Natural killer cell treated with Interleukin-12 subunit alpha and Interleukin-12 subunit beta and Interleukin-15 and Interleukin-18, amount 100 ng/mL, for 72 hours (primary cell): Measurements from ENCODE around the gene MILR1. TPM values are rescaled to one million over a fixed set of nuclear protein-coding genes. Genes with fewer than 3 reads are reported as not detected.
"Not testable (repeated sequence)": the region's sequence is repeated elsewhere in the genome, so short reads cannot be mapped to it uniquely, and the experiment has no call there.

ENCODE experiments used
- ATAC-seq, 2 donors: fragments of 150-1000 bp; cut with Tn5 transposase in 1 of 2; sonication (Bioruptor Pico), chemical (Tn5 transposase) in 1 of 2; 2 replicates each; pipeline ENCODE4 v1.10.0; 2021
- DNase-seq: peaks from one replicate; pipeline ENCODE4 v3.0.0; 2022; ENCODE audit warnings: low spot score
- H3K27ac Mint-ChIP-seq, 2 donors: 1 replicate in 1 of 2; 2 replicates in 1 of 2; pipeline ENCODE4 v1.8.0; 2022; ENCODE audit warnings: mixed read lengths in 2 of 2, mild to moderate bottlenecking in 1 of 2, moderate library complexity in 1 of 2
- H3K27me3 Mint-ChIP-seq, 2 donors: 1 replicate in 1 of 2; 2 replicates in 1 of 2; pipeline ENCODE4 v1.8.0; 2022; ENCODE audit warnings: mixed read lengths in 2 of 2
- H3K36me3 Mint-ChIP-seq: one replicate; pipeline ENCODE4 v1.8.0; 2022; ENCODE audit warnings: mixed read lengths
- H3K4me1 Mint-ChIP-seq, 2 donors: 1 replicate in 1 of 2; 2 replicates in 1 of 2; pipeline ENCODE4 v1.8.0; 2022; ENCODE audit warnings: low read depth in 2 of 2, mixed read lengths in 2 of 2, mild to moderate bottlenecking in 1 of 2
- H3K4me3 Mint-ChIP-seq: one replicate; pipeline ENCODE4 v1.8.0; 2022; ENCODE audit warnings: mixed read lengths
- H3K9me3 Mint-ChIP-seq: 2 replicates; pipeline ENCODE4 v1.8.0; 2022; ENCODE audit warnings: mixed read lengths
- total RNA-seq, 2 donors: library from RNA; stranded (reverse); gene quantifications; one replicate each; pipeline ENCODE4 v1.2.3, GENCODE V29; 2022

MILR1 gene
- total RNA-seq, 2 donors from 2014 or later, result 5.0 to 6.9 TPM

DNA sequence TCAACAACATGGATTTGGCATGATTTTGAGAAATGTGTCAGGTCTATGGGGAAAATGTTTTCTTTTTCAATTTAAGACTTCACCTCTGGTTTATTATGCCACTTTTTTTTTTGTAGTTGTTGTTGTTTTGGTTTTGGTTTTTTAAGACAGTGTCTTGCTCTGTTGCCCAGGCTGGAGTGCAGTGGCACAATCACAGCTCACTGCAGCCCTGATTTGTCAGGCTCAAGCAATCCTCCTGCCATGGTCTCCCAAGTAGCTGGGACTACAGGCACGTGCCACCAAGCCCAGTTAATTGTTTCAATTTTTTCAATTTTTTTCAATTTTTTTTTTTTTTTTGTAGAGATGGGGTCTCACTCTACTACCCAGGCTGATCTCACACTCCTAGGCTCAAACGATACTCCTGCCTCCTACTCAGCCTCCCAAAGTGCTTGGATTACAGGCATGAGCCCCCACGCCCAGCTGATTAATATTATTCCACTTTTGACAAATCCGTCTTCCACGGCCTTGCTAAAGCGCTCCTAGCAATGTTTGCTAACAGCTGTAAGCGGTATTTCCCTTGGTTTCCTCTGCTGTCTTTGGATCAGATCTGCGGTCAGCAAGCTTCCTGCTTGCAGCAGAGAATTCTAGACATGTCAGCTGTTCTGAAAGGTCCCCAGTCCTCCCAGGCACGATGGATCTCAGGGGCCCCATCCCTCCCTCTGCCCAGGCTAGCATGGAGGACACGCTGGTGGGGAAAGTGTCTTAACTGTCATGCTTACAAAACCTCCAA lies 7.0 kb upstream of the MILR1 start:
- ATAC-seq (peak; percentile 74 to 78), DNase-seq (no peak)
- H3K27ac Mint-ChIP-seq, result peak overlapping the region; percentile 75 to 92
- peaks cover 11% of the 10 kb centered on the region for H3K36me3 Mint-ChIP-seq
- no peaks in the 10 kb centered on the region for H3K27me3 Mint-ChIP-seq
- peaks cover 9% of the 10 kb centered on the region for H3K9me3 Mint-ChIP-seq
- H3K4me3 Mint-ChIP-seq, result peak overlapping the region; percentile 64
- H3K4me1 Mint-ChIP-seq, result peaks cover 10 to 13% of the 10 kb centered on the region in 2 donors

DNA sequence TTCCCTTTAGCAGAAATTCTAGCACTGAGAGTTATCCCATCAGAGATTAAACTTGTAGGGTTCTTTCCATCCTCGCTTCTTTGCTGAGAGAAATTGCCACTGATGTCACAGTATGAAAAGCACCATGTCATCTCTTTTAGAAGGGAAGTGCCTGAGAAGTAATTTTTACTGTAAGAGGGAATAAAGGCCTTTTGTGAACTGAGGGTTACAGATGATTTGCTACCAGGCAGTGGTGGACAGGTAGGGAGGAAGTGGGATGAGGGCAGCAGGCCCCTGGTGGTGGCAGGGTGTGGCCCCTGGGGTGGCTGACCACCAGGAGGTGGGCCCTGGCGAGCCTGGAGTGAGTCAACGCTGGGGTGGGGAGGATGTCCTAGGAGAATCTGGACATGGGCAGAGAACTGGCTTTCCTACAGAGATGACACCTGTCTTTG lies 6.4 kb upstream of the MILR1 start:
- DNase-seq (no peak), ATAC-seq (peak; percentile 51 to 67)
- Mint-ChIP-seq H3K27me3 (no peaks in the 10 kb centered on the region), H3K4me1 (peaks cover 16 to 19% of the 10 kb centered on the region in 2 donors), H3K36me3 (peaks cover 11% of the 10 kb centered on the region), H3K27ac (peak overlapping the region; percentile 75 to 92), H3K4me3 (peak overlapping the region; percentile 64), H3K9me3 (peaks cover 9% of the 10 kb centered on the region)

DNA sequence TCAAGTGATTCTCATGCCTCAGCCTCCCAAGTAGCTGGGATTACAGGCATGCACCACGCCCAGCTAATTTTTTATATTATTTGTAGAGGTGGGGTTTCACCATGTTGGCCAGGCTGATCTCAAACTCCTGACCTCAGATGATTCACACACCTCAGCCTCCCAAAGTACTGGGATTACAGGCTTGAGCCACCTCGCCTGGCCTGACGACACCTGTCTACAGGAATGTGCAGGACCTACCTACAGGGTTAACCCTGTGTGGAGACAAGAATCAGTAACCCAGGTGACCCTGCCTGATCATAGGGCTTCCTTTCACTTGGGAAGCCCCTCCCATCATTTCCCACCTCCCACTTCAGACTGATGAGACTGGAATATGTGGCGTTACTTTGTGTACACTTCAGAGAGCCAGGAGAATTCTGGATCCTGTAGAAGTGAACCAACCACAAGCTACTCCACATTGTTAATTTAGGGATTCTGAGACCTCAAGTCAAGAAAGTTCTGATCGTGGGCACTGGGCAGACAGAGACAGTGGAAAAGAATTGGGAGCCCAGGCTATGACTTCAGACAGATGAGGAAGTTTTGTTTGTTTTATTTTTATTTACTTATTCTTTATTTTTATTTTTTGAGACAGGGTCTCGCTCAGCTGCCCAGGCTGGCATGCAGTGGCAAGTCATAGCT lies 5.7 kb upstream of the MILR1 start:
- H3K4me1 Mint-ChIP-seq, result peaks cover 17 to 19% of the 10 kb centered on the region in 2 donors
- no peaks in the 10 kb centered on the region for H3K27me3 Mint-ChIP-seq
- H3K36me3 Mint-ChIP-seq, result peaks cover 11% of the 10 kb centered on the region
- DNase-seq (no peak), ATAC-seq (no peak)
- no peak overlapping the region for H3K4me3 Mint-ChIP-seq
- peak overlapping the region; percentile 75 to 92 for H3K27ac Mint-ChIP-seq
- H3K9me3 Mint-ChIP-seq, result peaks cover 9% of the 10 kb centered on the region

DNA sequence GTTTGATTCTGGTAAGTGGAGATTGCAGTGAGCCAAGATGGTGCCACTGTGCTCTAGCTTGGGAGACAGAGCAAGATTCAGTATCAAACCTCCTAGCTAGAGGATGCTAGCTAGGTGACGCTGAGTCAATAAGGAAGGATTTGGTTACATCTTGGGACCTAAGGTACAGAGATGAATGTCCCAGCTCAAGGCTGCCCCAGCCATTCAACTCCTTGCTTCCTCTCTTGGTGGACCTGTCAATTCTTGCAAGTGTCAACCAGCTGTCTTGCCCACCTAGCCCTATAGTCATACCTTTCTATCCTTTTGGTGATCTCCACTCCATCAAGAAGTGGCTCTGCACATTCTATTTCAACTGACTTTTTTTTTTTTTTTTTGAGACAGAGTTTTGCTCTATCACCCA lies 1.4 kb upstream of the MILR1 start:
- no peaks in the 10 kb centered on the region for H3K9me3 Mint-ChIP-seq
- peak overlapping the region; percentile 23 to 31 for H3K27ac Mint-ChIP-seq
- peaks cover 20 to 25% of the 10 kb centered on the region in 2 donors for H3K4me1 Mint-ChIP-seq
- H3K36me3 Mint-ChIP-seq, result no peaks in the 10 kb centered on the region
- no peak for DNase-seq
- H3K27me3 Mint-ChIP-seq, result no peaks in the 10 kb centered on the region
- ATAC-seq, result peak; percentile 69 to 83
- H3K4me3 Mint-ChIP-seq, result peak overlapping the region; percentile 25

DNA sequence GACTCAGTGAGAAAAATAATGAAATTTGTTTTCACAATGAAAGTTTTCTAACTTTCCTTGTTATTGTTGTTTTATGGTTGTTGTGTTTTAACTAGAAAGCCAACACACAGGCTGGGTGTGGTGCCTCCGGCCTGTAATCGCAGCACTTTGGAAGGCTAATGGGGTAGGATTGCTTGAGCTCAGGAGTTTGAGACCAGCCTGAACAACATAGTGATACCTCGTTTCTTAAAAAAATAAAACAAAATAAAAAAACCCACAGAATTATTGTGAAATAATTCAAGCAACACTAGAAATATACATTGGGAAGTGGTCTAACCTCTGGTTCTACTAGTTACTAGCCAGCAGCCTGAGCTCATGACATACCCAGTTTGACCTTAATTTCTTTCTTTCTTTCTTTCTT lies 630 bp downstream of the MILR1 start:
- Mint-ChIP-seq H3K4me1 (peaks cover 16 to 23% of the 10 kb centered on the region in 2 donors), H3K4me3 (peak overlapping the region; percentile 82), H3K36me3 (no peaks in the 10 kb centered on the region), H3K9me3 (no peaks in the 10 kb centered on the region), H3K27ac (peak overlapping the region; percentile 78 to 85), H3K27me3 (no peaks in the 10 kb centered on the region)
- DNase-seq (no peak), ATAC-seq (peak; percentile 57 to 64)

DNA sequence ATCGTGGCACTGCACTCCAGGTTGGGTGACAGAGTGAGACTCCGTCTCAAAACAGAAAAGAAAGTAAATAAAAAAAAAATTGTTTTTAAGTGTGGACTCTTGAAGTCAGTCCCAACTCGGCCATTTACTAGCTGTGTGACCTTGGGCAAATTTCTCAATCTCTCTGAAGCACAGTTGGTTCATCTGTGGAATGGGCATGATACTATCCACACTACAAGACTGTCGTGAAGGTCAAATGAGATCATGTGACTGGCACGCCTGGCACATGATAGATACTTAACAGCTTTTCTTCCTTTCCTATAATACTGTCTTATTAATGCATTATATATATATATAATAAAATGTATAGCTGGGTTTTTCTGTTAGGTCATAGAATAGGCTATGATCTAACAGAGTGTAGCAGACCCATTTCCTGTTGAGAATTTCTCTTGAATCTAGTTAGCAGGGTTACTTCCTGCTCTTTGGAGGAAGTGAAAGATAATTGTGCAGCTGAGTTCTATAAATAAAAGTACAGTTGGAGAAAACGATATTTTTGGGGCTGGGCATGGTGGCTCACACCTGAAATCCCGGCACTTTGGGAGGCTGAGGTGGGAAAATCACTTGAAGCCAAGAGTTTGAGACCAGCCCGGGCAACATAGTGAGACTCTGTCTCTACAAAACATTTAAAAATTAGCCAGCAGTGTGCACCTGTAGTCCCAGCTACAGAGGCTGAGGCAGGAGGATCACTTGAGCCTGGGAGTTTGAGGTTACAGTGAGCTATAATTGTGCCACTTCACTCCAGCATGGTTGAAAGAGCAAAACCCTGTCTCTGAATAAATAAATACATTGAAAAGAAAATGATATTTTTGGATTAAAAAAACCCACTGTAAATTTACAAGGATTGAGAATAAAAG lies 7.3 kb downstream of the MILR1 start:
- Mint-ChIP-seq H3K4me1 (peaks cover 8 to 11% of the 10 kb centered on the region in 2 donors), H3K4me3 (peak overlapping the region; percentile 33), H3K27me3 (no peaks in the 10 kb centered on the region), H3K27ac (peak overlapping the region; percentile 61 to 88), H3K9me3 (no peaks in the 10 kb centered on the region), H3K36me3 (no peaks in the 10 kb centered on the region)
- ATAC-seq, result peak in 1 of 2 donors; percentile 43
- no peak for DNase-seq

DNA sequence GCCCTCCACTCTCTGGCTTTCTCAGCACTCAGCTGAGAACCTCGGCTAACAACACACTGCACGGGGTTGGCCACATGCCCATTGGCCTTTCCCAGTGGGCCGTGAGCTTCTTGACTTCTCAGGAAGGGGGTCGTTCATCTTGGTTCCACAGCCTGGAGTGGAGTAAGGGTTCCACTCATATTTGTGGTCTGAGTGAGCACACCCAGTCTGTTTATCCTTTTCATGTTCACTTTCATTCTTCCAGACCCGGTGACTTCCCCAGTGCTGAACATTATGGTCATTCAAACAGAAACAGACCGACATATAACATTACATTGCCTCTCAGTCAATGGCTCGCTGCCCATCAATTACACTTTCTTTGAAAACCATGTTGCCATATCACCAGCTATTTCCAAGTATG lies 8.2 kb downstream of the MILR1 start:
- Mint-ChIP-seq H3K4me1 (peaks cover 8 to 11% of the 10 kb centered on the region in 2 donors), H3K9me3 (no peaks in the 10 kb centered on the region), H3K36me3 (no peaks in the 10 kb centered on the region), H3K27me3 (no peaks in the 10 kb centered on the region), H3K4me3 (no peak overlapping the region), H3K27ac (peak overlapping the region in 1 of 2 donors; percentile 1)
- no peak for DNase-seq
- no peak for ATAC-seq

DNA sequence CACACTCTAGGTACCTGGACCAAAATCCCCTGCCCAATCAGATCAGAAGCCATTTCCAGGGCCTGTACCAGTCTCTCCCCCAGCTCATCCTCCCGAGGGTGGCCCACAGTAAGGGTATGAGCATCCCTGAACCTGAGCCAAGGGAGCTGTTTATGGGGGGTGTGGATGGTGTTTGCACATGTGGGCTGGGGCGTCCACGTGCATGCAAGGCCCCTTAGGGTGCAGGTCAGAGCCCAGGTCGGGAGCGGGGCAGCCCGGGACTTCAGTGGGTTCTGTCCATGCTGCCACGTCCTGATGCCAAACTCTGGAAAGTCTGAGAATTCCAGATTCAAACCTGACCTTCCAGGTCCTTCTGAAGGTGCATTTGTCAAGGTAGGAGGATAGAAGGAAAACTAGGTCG lies 9.8 kb downstream of the MILR1 start:
- no peaks in the 10 kb centered on the region for H3K9me3 Mint-ChIP-seq
- no peaks in the 10 kb centered on the region for H3K36me3 Mint-ChIP-seq
- peaks cover 8 to 11% of the 10 kb centered on the region in 2 donors for H3K4me1 Mint-ChIP-seq
- peak in 1 of 2 donors; percentile 32 for ATAC-seq
- H3K27ac Mint-ChIP-seq, result no peak overlapping the region
- no peaks in the 10 kb centered on the region for H3K27me3 Mint-ChIP-seq
- DNase-seq, result no peak
- H3K4me3 Mint-ChIP-seq, result no peak overlapping the region

DNA sequence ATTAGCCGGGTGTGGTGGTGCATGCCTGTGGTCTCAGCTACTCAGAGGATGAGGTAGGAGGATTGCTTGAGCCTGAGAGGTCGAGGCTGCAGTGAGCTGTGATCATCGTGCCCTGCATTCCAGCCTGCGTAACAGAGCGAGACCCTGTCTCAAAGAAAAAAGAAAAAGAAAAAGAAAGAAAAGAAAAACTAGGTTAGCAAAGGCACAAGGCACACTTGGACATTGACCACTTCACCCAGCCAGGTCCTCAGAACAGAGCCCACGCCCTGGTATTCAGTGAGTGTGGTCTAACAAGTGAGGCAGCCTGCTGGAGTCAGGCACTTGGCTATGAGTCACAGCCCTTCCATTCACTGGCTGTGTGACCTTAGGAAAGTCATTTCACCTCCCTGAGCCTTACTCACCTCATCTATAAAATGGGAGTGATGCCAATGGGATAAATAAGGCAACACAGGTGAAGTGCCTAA lies 10.4 kb downstream of the MILR1 start:
- no peaks in the 10 kb centered on the region for H3K9me3 Mint-ChIP-seq
- no peak for DNase-seq
- no peaks in the 10 kb centered on the region for H3K27me3 Mint-ChIP-seq
- peaks cover 8 to 11% of the 10 kb centered on the region in 2 donors for H3K4me1 Mint-ChIP-seq
- no peaks in the 10 kb centered on the region for H3K36me3 Mint-ChIP-seq
- no peak for ATAC-seq
- no peak overlapping the region for H3K27ac Mint-ChIP-seq
- no peak overlapping the region for H3K4me3 Mint-ChIP-seq

DNA sequence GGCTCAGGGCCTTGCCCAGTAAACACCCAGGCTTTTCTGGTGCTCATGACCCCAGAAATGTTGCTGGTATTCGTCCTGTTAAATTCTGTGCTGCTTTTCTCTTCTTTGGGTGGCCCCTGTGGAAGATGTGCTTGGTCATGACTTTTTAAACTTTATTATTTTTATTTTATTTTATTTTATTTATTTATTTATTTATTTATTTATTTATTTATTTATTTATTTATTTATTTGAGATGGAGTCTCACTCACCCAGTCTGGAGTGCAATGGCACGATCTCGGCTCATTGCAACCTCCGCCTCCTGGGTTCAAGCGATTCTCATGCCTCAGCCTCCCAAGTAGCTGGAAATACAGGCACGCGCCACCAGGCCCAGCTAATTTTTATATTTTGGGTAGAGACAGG lies 10.9 kb downstream of the MILR1 start:
- not testable (repeated sequence) for H3K9me3 Mint-ChIP-seq, H3K27ac Mint-ChIP-seq, H3K36me3 Mint-ChIP-seq, ATAC-seq, H3K4me3 Mint-ChIP-seq, H3K27me3 Mint-ChIP-seq, DNase-seq
- H3K4me1 Mint-ChIP-seq, result peaks cover 8 to 11% of the 10 kb centered on the region in 2 donors

DNA sequence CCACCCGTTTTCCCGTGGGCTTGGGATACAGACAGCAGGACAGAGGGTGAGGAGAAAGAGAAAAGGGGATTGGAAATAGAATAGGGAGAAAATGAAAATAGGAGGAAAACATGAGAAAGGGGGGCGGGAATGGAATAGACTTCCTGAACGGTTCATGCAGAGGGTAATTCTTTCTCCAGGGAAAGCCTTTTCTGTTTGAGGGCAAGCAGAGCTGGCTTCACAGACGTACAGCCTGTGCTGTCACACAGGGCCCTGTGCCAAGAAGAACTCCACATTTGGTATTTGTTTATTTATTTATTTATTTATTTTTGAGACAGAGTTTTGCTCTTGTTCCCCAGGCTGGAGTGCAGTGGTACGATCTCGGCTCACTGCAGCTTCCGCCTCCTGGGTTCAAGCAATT lies 12.0 kb downstream of the MILR1 start:
- Mint-ChIP-seq H3K4me3 (no peak overlapping the region), H3K36me3 (no peaks in the 10 kb centered on the region), H3K4me1 (peaks cover 5 to 11% of the 10 kb centered on the region in 2 donors), H3K27me3 (peaks cover 0 to 5% of the 10 kb centered on the region in 2 donors), H3K9me3 (no peaks in the 10 kb centered on the region), H3K27ac (no peak overlapping the region)
- ATAC-seq, result no peak
- DNase-seq, result no peak

DNA sequence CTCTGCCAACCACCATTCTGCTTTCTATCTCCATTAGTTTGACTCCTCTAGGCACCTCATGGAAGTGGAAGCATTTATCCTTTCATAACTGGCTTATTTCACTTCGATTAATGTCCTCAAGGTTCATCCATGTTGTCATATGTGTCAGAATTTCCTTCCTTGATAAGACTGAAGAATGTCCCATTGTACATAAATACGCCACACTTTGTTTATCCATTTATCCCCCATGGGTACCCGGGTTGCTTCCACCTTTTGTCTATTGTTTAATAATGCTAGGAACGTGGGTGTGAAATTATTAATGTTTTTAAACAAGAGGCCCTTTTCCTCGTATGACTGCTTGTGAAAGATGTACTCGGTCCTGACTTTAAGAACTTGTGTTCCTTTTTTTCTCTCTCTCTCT lies 12.9 kb downstream of the MILR1 start:
- Mint-ChIP-seq H3K4me3 (no peak overlapping the region), H3K9me3 (no peaks in the 10 kb centered on the region), H3K4me1 (peaks cover 0 to 5% of the 10 kb centered on the region in 2 donors), H3K27ac (no peak overlapping the region), H3K27me3 (peaks cover 0 to 13% of the 10 kb centered on the region in 2 donors), H3K36me3 (no peaks in the 10 kb centered on the region)
- ATAC-seq, result no peak
- no peak for DNase-seq

DNA sequence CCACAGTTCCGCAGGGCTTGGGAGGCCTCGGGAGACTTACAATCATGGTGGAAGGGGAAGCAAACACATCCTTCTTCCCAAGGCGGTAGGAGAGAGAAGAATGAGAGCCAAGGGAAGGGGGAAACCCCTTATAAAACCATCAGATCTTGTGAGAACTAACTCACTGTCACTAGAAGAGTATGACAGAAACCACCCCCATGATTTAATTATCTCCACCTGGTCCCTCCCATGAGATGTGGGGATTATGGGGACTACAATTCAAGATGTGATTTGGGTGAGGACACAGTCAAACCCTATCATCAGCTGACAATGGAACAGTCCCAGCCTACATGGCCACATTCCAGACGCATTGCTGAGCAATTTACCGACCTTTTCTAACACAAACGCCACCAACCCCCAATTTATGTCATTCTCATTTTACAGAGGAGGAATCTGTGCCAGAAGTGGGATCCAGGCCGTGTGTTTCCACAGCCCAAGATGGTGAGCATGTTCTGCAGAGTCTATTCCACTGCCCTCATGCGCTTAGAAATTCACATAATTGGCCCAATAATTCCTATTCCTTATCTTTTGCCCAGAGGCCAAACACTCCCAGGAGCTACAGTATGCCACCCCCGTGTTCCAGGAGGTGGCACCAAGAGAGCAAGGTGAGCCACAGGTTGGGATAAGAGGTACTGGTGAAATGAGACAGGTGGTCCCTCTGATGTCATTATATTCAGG lies 17.3 kb downstream of the MILR1 start:
- no peaks in the 10 kb centered on the region for H3K36me3 Mint-ChIP-seq
- no peak overlapping the region for H3K4me3 Mint-ChIP-seq
- peaks cover 0 to 18% of the 10 kb centered on the region in 2 donors for H3K27me3 Mint-ChIP-seq
- H3K4me1 Mint-ChIP-seq, result no peaks in the 10 kb centered on the region
- no peaks in the 10 kb centered on the region for H3K9me3 Mint-ChIP-seq
- no peak for DNase-seq
- no peak overlapping the region for H3K27ac Mint-ChIP-seq
- ATAC-seq, result no peak
